Measurements from ENCODE around the gene DIP2B. TPM values are rescaled to one million over a fixed set of nuclear protein-coding genes. Genes with fewer than 3 reads are reported as not detected.
A peak's percentile ranks its signal among the peaks of the same experiment; 100 is the strongest.

Gene DIP2B
- total and polyA plus RNA-seq, 2 of the 13 experiments (the other 11 are each of a cell fraction or from before 2014, with no cell fraction given) = 32.1 to 35.8 TPM

- TF ChIP-seq LRRFIP1 (CRISPR knock-in tag; conservative IDR thresholded peaks at IDR 0.05) = no peak
- TF ChIP-seq FLYWCH1 (CRISPR knock-in tag; IDR thresholded peaks at IDR 0.05) = no peak
- TF ChIP-seq ZSCAN22 (CRISPR knock-in tag; IDR thresholded peaks at IDR 0.05) = no peak
- peak; percentile 50; the same call in 1 of the 2 replicates for TF ChIP-seq ZKSCAN8 (CRISPR knock-in tag; IDR thresholded peaks at IDR 0.05; ENCODE audit: borderline replicate concordance)
- TF ChIP-seq MAFK (conservative IDR thresholded peaks at IDR 0.05 in 1 of 2, IDR thresholded peaks at IDR 0.05 in 1 of 2; ENCODE audit: low read length in 2 of 2) = no peak
- TF ChIP-seq ZSCAN31 (CRISPR knock-in tag; IDR thresholded peaks at IDR 0.05; ENCODE audit: low read depth) = peak; percentile 61
- TF ChIP-seq RAD21 (CRISPR knock-in tag; IDR thresholded peaks at IDR 0.05) = peak; percentile 98
- peak; percentile 78 for TF ChIP-seq ZFP91 (CRISPR knock-in tag; IDR thresholded peaks at IDR 0.05; ENCODE audit: borderline replicate concordance)
- peak; percentile 48; the same call in 1 of the 2 replicates for TF ChIP-seq ZNF598 (CRISPR knock-in tag; IDR thresholded peaks at IDR 0.05; ENCODE audit: borderline replicate concordance)
- no peak for TF ChIP-seq DMTF1 (CRISPR knock-in tag; IDR thresholded peaks at IDR 0.05)
- peak; percentile 94 for TF ChIP-seq BHLHE40 (IDR thresholded peaks at IDR 0.05; ENCODE audit: low read length)
- TF ChIP-seq ESRRA (CRISPR knock-in tag; IDR thresholded peaks at IDR 0.05; ENCODE audit: low read depth) = no peak; the same call in 1 of the 2 replicates
- peak; percentile 59; the same call in 1 of the 2 replicates for TF ChIP-seq HNF1B (CRISPR knock-in tag; IDR thresholded peaks at IDR 0.05)
- TF ChIP-seq TRAFD1 (CRISPR knock-in tag; IDR thresholded peaks at IDR 0.05; ENCODE audit: borderline replicate concordance) = no peak
- peak; percentile 79 for TF ChIP-seq HES4 (CRISPR knock-in tag; IDR thresholded peaks at IDR 0.05; ENCODE audit: borderline replicate concordance)
- 0 out of 2 replicates have a peak, but pooled peaks have one; percentile 35 for TF ChIP-seq NFKBIZ (CRISPR knock-in tag; IDR thresholded peaks at IDR 0.05)
- peak; percentile 37; the same call in 1 of the 2 replicates for TF ChIP-seq PPARG (CRISPR knock-in tag; conservative IDR thresholded peaks at IDR 0.05)
- TF ChIP-seq MXD4 (CRISPR knock-in tag; IDR thresholded peaks at IDR 0.05) = no peak
Measured at GRCh38 chr12:50504798-50505674, at the start of gene DIP2B (continued).
